Testis (tissue), 2 donors: ENCODE measurements around the gene CDH13.

Experiments
- CTCF ChIP-seq, 3 experiments: fragments of 450-650 bp in 2 of 3; fragments of 200-600 bp in 1 of 3; sonication (generic) in 1 of 3; IDR thresholded peaks; one replicate each; pipeline ENCODE4 v1.5.1; 2016 to 2019; ENCODE audit warnings: antibody characterized with exemption in 3 of 3, mild to moderate bottlenecking in 2 of 3, moderate library complexity in 1 of 3
- POLR2A ChIP-seq: fragments of 450-650 bp; IDR thresholded peaks from one replicate; pipeline ENCODE4 v1.6.1; 2017; ENCODE audit warnings: antibody characterized with exemption, mild to moderate bottlenecking, moderate library complexity

GRCh38 chr16:82924075-82924854 lies 297.5 kb downstream of the CDH13 start:
- TF ChIP-seq CTCF (IDR thresholded peaks at IDR 0.05) (no peak), POLR2A (no peak)
